Measurements from ENCODE around the gene SPAAR.
A peak's percentile ranks its signal among the peaks of the same experiment; 100 is the strongest.

SPAAR gene

DNA sequence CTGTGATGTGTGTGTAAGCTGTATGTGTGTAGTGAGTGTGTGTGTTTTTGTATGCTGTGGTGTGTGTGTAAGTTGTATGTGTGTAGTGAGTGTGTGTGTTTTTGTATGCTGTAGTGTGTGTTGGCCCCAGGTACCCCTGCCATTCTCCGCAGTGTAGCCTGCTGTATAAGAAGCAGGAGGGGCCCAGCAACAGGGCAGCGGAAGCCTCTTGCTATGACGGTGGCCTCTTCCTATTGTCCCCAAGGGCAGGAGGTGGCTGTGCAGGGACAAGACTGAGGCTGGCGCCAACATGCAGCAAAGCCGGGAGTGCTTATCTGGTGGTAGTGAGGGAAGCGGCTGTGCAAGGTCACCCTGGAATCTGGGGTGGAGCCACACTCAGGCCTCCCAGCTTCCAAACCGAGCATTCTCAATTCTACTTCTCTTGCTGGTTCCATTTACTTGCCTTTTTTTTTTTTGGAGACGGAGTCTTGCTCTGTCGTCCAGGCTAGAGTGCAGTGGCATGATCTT is 5.1 kb downstream of the SPAAR start:
- H3K9me3 ChIP-seq (ENCODE audit: severe bottlenecking) = peaks cover 2% of the 10 kb centered on the region
- DNase-seq = peak; percentile 80
- no peaks in the 10 kb centered on the region for H3K36me3 ChIP-seq
- H3K4me3 ChIP-seq (ENCODE audit: low read depth, low read length) = no peak overlapping the region
- TF ChIP-seq, protein P1, sequence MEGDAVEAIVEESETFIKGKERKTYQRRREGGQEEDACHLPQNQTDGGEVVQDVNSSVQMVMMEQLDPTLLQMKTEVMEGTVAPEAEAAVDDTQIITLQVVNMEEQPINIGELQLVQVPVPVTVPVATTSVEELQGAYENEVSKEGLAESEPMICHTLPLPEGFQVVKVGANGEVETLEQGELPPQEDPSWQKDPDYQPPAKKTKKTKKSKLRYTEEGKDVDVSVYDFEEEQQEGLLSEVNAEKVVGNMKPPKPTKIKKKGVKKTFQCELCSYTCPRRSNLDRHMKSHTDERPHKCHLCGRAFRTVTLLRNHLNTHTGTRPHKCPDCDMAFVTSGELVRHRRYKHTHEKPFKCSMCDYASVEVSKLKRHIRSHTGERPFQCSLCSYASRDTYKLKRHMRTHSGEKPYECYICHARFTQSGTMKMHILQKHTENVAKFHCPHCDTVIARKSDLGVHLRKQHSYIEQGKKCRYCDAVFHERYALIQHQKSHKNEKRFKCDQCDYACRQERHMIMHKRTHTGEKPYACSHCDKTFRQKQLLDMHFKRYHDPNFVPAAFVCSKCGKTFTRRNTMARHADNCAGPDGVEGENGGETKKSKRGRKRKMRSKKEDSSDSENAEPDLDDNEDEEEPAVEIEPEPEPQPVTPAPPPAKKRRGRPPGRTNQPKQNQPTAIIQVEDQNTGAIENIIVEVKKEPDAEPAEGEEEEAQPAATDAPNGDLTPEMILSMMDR (IDR thresholded peaks at IDR 0.05; ENCODE audit: low read depth, low read length) = no peak
- H3K27ac ChIP-seq = no peak overlapping the region
- no peaks in the 10 kb centered on the region for H3K27me3 ChIP-seq (ENCODE audit: insufficient read depth, low read depth, severe bottlenecking)

DNA sequence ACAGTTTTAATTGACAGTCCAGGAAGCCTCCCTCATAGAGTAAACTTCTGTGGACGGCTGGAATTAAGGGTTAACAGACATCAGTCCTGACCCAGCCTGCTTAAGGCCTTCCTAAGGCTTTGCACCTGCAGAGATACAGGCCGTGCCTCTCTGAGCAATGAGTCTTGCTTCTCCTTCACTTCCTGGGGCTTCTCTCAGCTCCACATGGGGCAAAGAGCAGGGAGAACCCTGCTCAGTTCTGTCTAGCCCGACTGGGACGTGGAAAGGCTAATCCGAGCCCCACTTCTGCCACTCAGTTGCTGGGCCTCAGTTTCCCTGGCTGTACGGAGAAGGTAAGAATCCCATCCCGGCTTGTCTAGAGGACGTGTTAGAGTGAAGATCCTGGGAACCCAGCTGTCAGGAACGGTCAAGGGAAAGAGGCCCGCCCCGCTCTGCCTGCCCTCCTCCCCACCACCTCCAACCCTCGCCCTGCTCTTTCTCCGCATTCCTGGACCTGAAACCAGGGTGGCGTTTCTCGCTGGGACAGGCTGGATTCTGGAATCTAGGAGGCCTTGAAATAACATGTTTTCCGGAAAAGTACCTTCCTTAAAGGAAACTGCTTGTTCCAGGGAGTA is 6.5 kb downstream of the SPAAR start:
- no peak overlapping the region for H3K27ac ChIP-seq
- TF ChIP-seq, protein P1 (IDR thresholded peaks at IDR 0.05; ENCODE audit: low read depth, low read length) = no peak
- H3K27me3 ChIP-seq (ENCODE audit: insufficient read depth, low read depth, severe bottlenecking) = no peaks in the 10 kb centered on the region
- DNase-seq = no peak
- H3K36me3 ChIP-seq = no peaks in the 10 kb centered on the region
- H3K9me3 ChIP-seq (ENCODE audit: severe bottlenecking) = peaks cover 2% of the 10 kb centered on the region
- H3K4me3 ChIP-seq (ENCODE audit: low read depth, low read length) = no peak overlapping the region

- no peak overlapping the region for H3K4me3 ChIP-seq (ENCODE audit: low read depth, low read length)
- peak overlapping the region; percentile 28 for H3K27ac ChIP-seq
- TF ChIP-seq, protein P1 (IDR thresholded peaks at IDR 0.05; ENCODE audit: low read depth, low read length) = no peak
- DNase-seq = no peak
- H3K36me3 ChIP-seq = no peaks in the 10 kb centered on the region
- peaks cover 2% of the 10 kb centered on the region for H3K9me3 ChIP-seq (ENCODE audit: severe bottlenecking)
- no peaks in the 10 kb centered on the region for H3K27me3 ChIP-seq (ENCODE audit: insufficient read depth, low read depth, severe bottlenecking)
Measured at GRCh38 chr9:35917261-35917660, 8.0 kb downstream of the SPAAR start.

GRCh38 chr9:35918780-35919179 is 9.5 kb downstream of the SPAAR start:
- H3K36me3 ChIP-seq = no peaks in the 10 kb centered on the region
- no peak for DNase-seq
- no peaks in the 10 kb centered on the region for H3K27me3 ChIP-seq (ENCODE audit: insufficient read depth, low read depth, severe bottlenecking)
- H3K4me3 ChIP-seq (ENCODE audit: low read depth, low read length) = no peak overlapping the region
- H3K27ac ChIP-seq = no peak overlapping the region
- TF ChIP-seq, protein P1 (IDR thresholded peaks at IDR 0.05; ENCODE audit: low read depth, low read length) = no peak
- H3K9me3 ChIP-seq (ENCODE audit: severe bottlenecking) = peaks cover 2% of the 10 kb centered on the region

DNA sequence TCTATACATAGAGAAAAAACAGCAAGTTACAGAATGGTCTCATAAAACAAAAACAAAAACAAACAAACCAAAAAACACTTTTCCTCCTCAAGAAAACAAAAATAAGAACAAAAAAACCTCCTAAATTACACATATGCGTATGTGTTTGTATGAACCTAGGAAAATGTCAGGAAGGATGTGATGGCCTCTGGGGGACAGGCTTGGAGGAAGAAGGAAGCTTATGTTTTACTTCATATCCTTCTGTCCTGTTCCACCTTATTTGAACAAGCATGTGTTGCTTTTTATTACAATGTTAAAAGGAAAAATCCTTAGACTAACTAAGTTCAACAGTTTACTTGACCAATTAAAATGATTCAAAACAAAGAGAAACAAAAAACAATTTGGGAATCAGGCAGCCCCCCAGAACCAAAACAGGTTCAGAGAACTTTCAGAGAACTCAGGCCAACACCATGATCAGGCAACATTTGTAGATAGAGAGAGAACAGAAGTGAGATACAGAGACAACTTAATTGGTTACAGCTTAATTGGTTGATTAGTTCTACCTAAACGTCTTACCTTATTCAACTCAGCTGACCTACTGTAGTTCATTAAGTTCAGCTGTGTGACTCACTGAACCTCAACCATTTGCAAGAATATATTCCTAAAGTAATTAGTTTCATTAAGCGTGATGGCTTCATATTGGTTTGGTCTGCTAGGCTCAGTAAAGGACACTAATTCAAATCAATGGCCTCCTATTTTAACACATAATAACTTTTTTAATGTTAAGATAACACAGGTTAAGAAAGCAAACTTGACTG is 10.1 kb downstream of the SPAAR start:
- Histone ChIP-seq H3K36me3 (no peaks in the 10 kb centered on the region), H3K27ac (peak overlapping the region; percentile 5; the same call in 1 of the 2 replicates), H3K27me3 (ENCODE audit: insufficient read depth, low read depth, severe bottlenecking) (no peaks in the 10 kb centered on the region), H3K4me3 (ENCODE audit: low read depth, low read length) (no peak overlapping the region), H3K9me3 (ENCODE audit: severe bottlenecking) (peaks cover 2% of the 10 kb centered on the region)
- TF ChIP-seq, protein P1 (IDR thresholded peaks at IDR 0.05; ENCODE audit: low read depth, low read length) = no peak
- DNase-seq = no peak
